Duodenal mucosa (tissue), 2 donors: Measurements from ENCODE around the gene ZDHHC16.

Experiments used
- H3K27ac ChIP-seq: one replicate; pipeline ENCODE4 v1.7.0; 2013; ENCODE audit warnings: low read depth, low read length
- H3K27me3 ChIP-seq, 2 donors: one replicate each; pipeline ENCODE4 v1.7.0; 2013; ENCODE audit warnings: low read length in 2 of 2, control low read depth in 1 of 2; ENCODE audit not compliant: insufficient read depth in 2 of 2, control insufficient read depth in 1 of 2
- H3K36me3 ChIP-seq, 2 donors: one replicate each; pipeline ENCODE4 v1.7.0; 2013; ENCODE audit warnings: low read length in 2 of 2, control low read depth in 1 of 2; ENCODE audit not compliant: insufficient read depth in 2 of 2, control insufficient read depth in 1 of 2
- H3K4me1 ChIP-seq, 2 donors: one replicate each; pipeline ENCODE4 v1.7.0; 2013; ENCODE audit warnings: low read length in 2 of 2, control low read depth in 1 of 2; ENCODE audit not compliant: insufficient read depth in 2 of 2, control insufficient read depth in 1 of 2
- H3K4me3 ChIP-seq, 2 donors: one replicate each; pipeline ENCODE4 v1.7.0; 2013; ENCODE audit warnings: low read length in 2 of 2, low read depth in 1 of 2
- H3K9ac ChIP-seq, 2 donors: one replicate each; pipeline ENCODE4 v1.7.0; 2013; ENCODE audit warnings: low read length in 2 of 2, low read depth in 1 of 2
- H3K9me3 ChIP-seq, 2 donors: one replicate each; pipeline ENCODE4 v1.7.0; 2013; ENCODE audit warnings: low read length in 2 of 2, control low read depth in 1 of 2; ENCODE audit not compliant: control insufficient read depth in 1 of 2

The ZDHHC16 gene

GRCh38 chr10:97456034-97456685 lies 10.2 kb downstream of the ZDHHC16 start:
- Histone ChIP-seq H3K27me3 (no peaks in the 10 kb centered on the region), H3K27ac (no peak overlapping the region), H3K4me1 (no peaks in the 10 kb centered on the region), H3K4me3 (no peak overlapping the region), H3K9ac (no peak overlapping the region), H3K9me3 (no peaks in the 10 kb centered on the region), H3K36me3 (peaks cover 40 to 86% of the 10 kb centered on the region in 2 donors)

- Histone ChIP-seq H3K4me1 (no peaks in the 10 kb centered on the region), H3K4me3 (no peak overlapping the region), H3K36me3 (peaks cover 45 to 90% of the 10 kb centered on the region in 2 donors), H3K27me3 (no peaks in the 10 kb centered on the region), H3K9me3 (no peaks in the 10 kb centered on the region), H3K9ac (no peak overlapping the region), H3K27ac (no peak overlapping the region)
These were observed 10.7 kb downstream of the ZDHHC16 start for GRCh38 chr10:97456686-97457065.

GRCh38 chr10:97459111-97459510 lies 13.1 kb downstream of the ZDHHC16 start:
- no peaks in the 10 kb centered on the region for H3K27me3 ChIP-seq
- H3K36me3 ChIP-seq, result peaks cover 57 to 95% of the 10 kb centered on the region in 2 donors
- H3K9me3 ChIP-seq, result no peaks in the 10 kb centered on the region
- H3K27ac ChIP-seq, result no peak overlapping the region
- no peak overlapping the region for H3K9ac ChIP-seq
- peaks cover 4 to 5% of the 10 kb centered on the region in 2 donors for H3K4me1 ChIP-seq
- no peak overlapping the region for H3K4me3 ChIP-seq

GRCh38 chr10:97459933-97460332 lies 14.0 kb downstream of the ZDHHC16 start:
- Histone ChIP-seq H3K4me1 (peaks cover 4 to 9% of the 10 kb centered on the region in 2 donors), H3K27ac (no peak overlapping the region), H3K27me3 (no peaks in the 10 kb centered on the region), H3K36me3 (peaks cover 57 to 98% of the 10 kb centered on the region in 2 donors), H3K9me3 (no peaks in the 10 kb centered on the region), H3K9ac (no peak overlapping the region), H3K4me3 (no peak overlapping the region)

GRCh38 chr10:97462309-97462708 lies 16.3 kb downstream of the ZDHHC16 start:
- no peaks in the 10 kb centered on the region for H3K9me3 ChIP-seq
- no peak overlapping the region for H3K9ac ChIP-seq
- H3K4me1 ChIP-seq, result peaks cover 4 to 9% of the 10 kb centered on the region in 2 donors
- no peak overlapping the region for H3K27ac ChIP-seq
- H3K4me3 ChIP-seq, result no peak overlapping the region
- peaks cover 57 to 98% of the 10 kb centered on the region in 2 donors for H3K36me3 ChIP-seq
- H3K27me3 ChIP-seq, result no peaks in the 10 kb centered on the region

- Histone ChIP-seq H3K36me3 (peaks cover 52 to 97% of the 10 kb centered on the region in 2 donors), H3K27ac (no peak overlapping the region), H3K9ac (no peak overlapping the region), H3K4me3 (no peak overlapping the region), H3K9me3 (no peaks in the 10 kb centered on the region), H3K27me3 (no peaks in the 10 kb centered on the region), H3K4me1 (peaks cover 4 to 9% of the 10 kb centered on the region in 2 donors)
These were observed 17.6 kb downstream of the ZDHHC16 start for GRCh38 chr10:97463363-97464132.

- H3K27ac ChIP-seq, result no peak overlapping the region
- H3K36me3 ChIP-seq, result peaks cover 49 to 96% of the 10 kb centered on the region in 2 donors
These were observed 18.3 kb downstream of the ZDHHC16 start for GRCh38 chr10:97464226-97464625.

GRCh38 chr10:97465982-97466381 lies 20.0 kb downstream of the ZDHHC16 start:
- H3K27me3 ChIP-seq, result no peaks in the 10 kb centered on the region
- H3K4me1 ChIP-seq, result peaks cover 4 to 9% of the 10 kb centered on the region in 2 donors
- no peak overlapping the region for H3K27ac ChIP-seq
- H3K9me3 ChIP-seq, result no peaks in the 10 kb centered on the region
- no peak overlapping the region for H3K4me3 ChIP-seq
- no peak overlapping the region for H3K9ac ChIP-seq
- H3K36me3 ChIP-seq, result peaks cover 54 to 95% of the 10 kb centered on the region in 2 donors

More at GRCh38 chr10:97464226-97464625, 18.3 kb downstream of the ZDHHC16 start:
- no peaks in the 10 kb centered on the region for H3K27me3 ChIP-seq
- no peak overlapping the region for H3K9ac ChIP-seq
- H3K4me3 ChIP-seq, result no peak overlapping the region
- no peaks in the 10 kb centered on the region for H3K9me3 ChIP-seq
- peaks cover 4 to 9% of the 10 kb centered on the region in 2 donors for H3K4me1 ChIP-seq

- no peaks in the 10 kb centered on the region for H3K27me3 ChIP-seq
- peaks cover 4 to 9% of the 10 kb centered on the region in 2 donors for H3K4me1 ChIP-seq
- H3K9me3 ChIP-seq, result no peaks in the 10 kb centered on the region
- peaks cover 47 to 87% of the 10 kb centered on the region in 2 donors for H3K36me3 ChIP-seq
- H3K4me3 ChIP-seq, result no peak overlapping the region
- no peak overlapping the region for H3K27ac ChIP-seq
- H3K9ac ChIP-seq, result no peak overlapping the region
These were observed 20.8 kb downstream of the ZDHHC16 start for GRCh38 chr10:97466755-97467154.

GRCh38 chr10:97468162-97468561 lies 22.2 kb downstream of the ZDHHC16 start:
- H3K27me3 ChIP-seq, result no peaks in the 10 kb centered on the region
- H3K36me3 ChIP-seq, result peaks cover 35 to 78% of the 10 kb centered on the region in 2 donors
- no peak overlapping the region for H3K9ac ChIP-seq
- no peaks in the 10 kb centered on the region for H3K9me3 ChIP-seq
- H3K27ac ChIP-seq, result no peak overlapping the region
- H3K4me1 ChIP-seq, result peaks cover 4 to 9% of the 10 kb centered on the region in 2 donors
- H3K4me3 ChIP-seq, result no peak overlapping the region
